Smooth muscle cell (in vitro differentiated cells): ENCODE measurements around the gene SLC5A2. TPM values are rescaled to one million over a fixed set of nuclear protein-coding genes. Genes with fewer than 3 reads are reported as not detected.

Source experiments
- DNase-seq: peaks from one replicate; lab custom pipeline; 2025; ENCODE audit not compliant: unreplicated experiment; lab: John Stamatoyannopoulos, UW
- H2AFZ ChIP-seq: fragments of 200-600 bp; sonication (generic); 2 replicates; pipeline ENCODE4 v1.6.0; 2016; ENCODE audit warnings: antibody characterized with exemption, low read depth, mild to moderate bottlenecking
- H3F3A ChIP-seq: fragments of 200-600 bp; sonication (generic); 2 replicates; pipeline ENCODE4 v1.6.0; 2017; ENCODE audit warnings: antibody characterized with exemption, low read depth
- H3K27ac ChIP-seq: fragments of 200-600 bp; sonication (generic); 2 replicates; pipeline ENCODE4 v1.5.1; 2016; ENCODE audit warnings: low read depth, mild to moderate bottlenecking
- H3K27me3 ChIP-seq: fragments of 200-600 bp; sonication (generic); 2 replicates; pipeline ENCODE4 v1.6.1; 2016; ENCODE audit warnings: low read depth, mild to moderate bottlenecking
- H3K36me3 ChIP-seq: fragments of 200-600 bp; sonication (generic); 2 replicates; pipeline ENCODE4 v1.5.1; 2016; ENCODE audit warnings: low read depth
- H3K4me1 ChIP-seq: fragments of 200-600 bp; sonication (generic); 2 replicates; pipeline ENCODE4 v1.5.1; 2016; ENCODE audit warnings: low read depth
- H3K4me2 ChIP-seq: fragments of 200-600 bp; sonication (generic); 2 replicates; pipeline ENCODE4 v1.6.0; 2016; ENCODE audit warnings: mild to moderate bottlenecking
- H3K4me3 ChIP-seq: fragments of 200-600 bp; sonication (generic); 2 replicates; pipeline ENCODE4 v1.5.1; 2016; ENCODE audit warnings: mild to moderate bottlenecking
- H3K79me2 ChIP-seq: fragments of 200-600 bp; sonication (generic); 2 replicates; pipeline ENCODE4 v1.6.0; 2016; ENCODE audit warnings: low read depth, mild to moderate bottlenecking
- H3K9ac ChIP-seq: fragments of 200-600 bp; sonication (generic); 2 replicates; pipeline ENCODE4 v1.6.0; 2016; ENCODE audit warnings: low read depth
- H3K9me3 ChIP-seq: fragments of 200-600 bp; sonication (generic); replicated peaks from 2 replicates; pipeline ENCODE4 v1.5.1; 2016; ENCODE audit warnings: low read depth
- H4K20me1 ChIP-seq: fragments of 200-600 bp; sonication (generic); 2 replicates; pipeline ENCODE4 v1.6.0; 2016; ENCODE audit warnings: low read depth
- CTCF ChIP-seq: fragments of 200-600 bp; sonication (generic); IDR thresholded peaks from 2 replicates; pipeline ENCODE4 v1.5.1; 2017; ENCODE audit warnings: borderline replicate concordance, mild to moderate bottlenecking, antibody characterized with exemption; ENCODE audit not compliant: insufficient read depth, poor library complexity, severe bottlenecking
- WGBS: methylation state at CpG from one replicate; pipeline ENCODE4 v1.1.7; 2016; ENCODE audit warnings: low lambda C conversion rate; 5-methylcytosine and 5-hydroxymethylcytosine counted together
- polyA plus RNA-seq: library from polyadenylated mRNA; unstranded; fragments of >200 nt; fragmentation: Nextera tagmentation; extraction: Ambion mirVana; gene quantifications from 2 replicates; pipeline ENCODE4 v1.2.1, GENCODE V29; 2016
- total RNA-seq: library from RNA; depleted of rRNA; stranded (reverse); fragments of >200 nt; gene quantifications from 2 replicates; pipeline ENCODE4 v1.2.3, GENCODE V29; 2014

Gene SLC5A2
- total and polyA plus RNA-seq, 2 experiments from 2014 or later, result 5.1 TPM; not detected in 1

GRCh38 chr16:31452631-31453106 lies 30.3 kb upstream of the SLC5A2 start:
- Histone ChIP-seq H3F3A (peaks cover 17% of the 10 kb centered on the region), H3K36me3 (no peaks in the 10 kb centered on the region), H3K9me3 (no peaks in the 10 kb centered on the region), H3K4me3 (no peak overlapping the region), H3K79me2 (peaks cover 19% of the 10 kb centered on the region), H3K9ac (no peak overlapping the region), H4K20me1 (peaks cover 26% of the 10 kb centered on the region), H3K4me2 (peak overlapping the region; percentile 75), H3K27ac (peak overlapping the region; percentile 90), H3K4me1 (peaks cover 32% of the 10 kb centered on the region), H3K27me3 (no peaks in the 10 kb centered on the region), H2AFZ (no peak overlapping the region)
- no peak for DNase-seq
- TF ChIP-seq CTCF, result no peak
- WGBS, result 57% methylated on average over 3 of the region's 3 CpGs

GRCh38 chr16:31453255-31454204 lies 29.4 kb upstream of the SLC5A2 start:
- H3F3A ChIP-seq, result peaks cover 17% of the 10 kb centered on the region
- H3K27me3 ChIP-seq, result no peaks in the 10 kb centered on the region
- peaks cover 26% of the 10 kb centered on the region for H3K79me2 ChIP-seq
- H3K36me3 ChIP-seq, result no peaks in the 10 kb centered on the region
- H3K27ac ChIP-seq, result peak overlapping the region; percentile 90
- H3K4me2 ChIP-seq, result peak overlapping the region; percentile 75
- H3K9ac ChIP-seq, result peak overlapping the region; percentile 48
- no peak overlapping the region for H3K4me3 ChIP-seq
- WGBS, result 40% methylated on average over 19 of the region's 20 CpGs
- peaks cover 32% of the 10 kb centered on the region for H3K4me1 ChIP-seq
- TF ChIP-seq CTCF, result no peak
- H4K20me1 ChIP-seq, result peaks cover 32% of the 10 kb centered on the region
- H3K9me3 ChIP-seq, result no peaks in the 10 kb centered on the region
- H2AFZ ChIP-seq, result no peak overlapping the region
- no peak for DNase-seq

GRCh38 chr16:31455601-31456314 lies 27.2 kb upstream of the SLC5A2 start:
- peaks cover 32% of the 10 kb centered on the region for H4K20me1 ChIP-seq
- TF ChIP-seq CTCF, result peak; percentile 16
- H2AFZ ChIP-seq, result no peak overlapping the region
- H3K4me1 ChIP-seq, result peaks cover 32% of the 10 kb centered on the region
- 85% methylated on average over 17 of the region's 17 CpGs for WGBS
- H3K4me3 ChIP-seq, result no peak overlapping the region
- H3K79me2 ChIP-seq, result peaks cover 26% of the 10 kb centered on the region
- H3K27ac ChIP-seq, result peak overlapping the region; percentile 15
- H3K36me3 ChIP-seq, result no peaks in the 10 kb centered on the region
- no peaks in the 10 kb centered on the region for H3K27me3 ChIP-seq
- no peak overlapping the region for H3K9ac ChIP-seq
- no peak for DNase-seq
- H3F3A ChIP-seq, result peaks cover 22% of the 10 kb centered on the region
- no peak overlapping the region for H3K4me2 ChIP-seq
- no peaks in the 10 kb centered on the region for H3K9me3 ChIP-seq
